Endothelial cell (in vitro differentiated cells): ENCODE measurements around the gene GPR173. TPM values are rescaled to one million over a fixed set of nuclear protein-coding genes. Genes with fewer than 3 reads are reported as not detected.

Experiments
- DNase-seq: peaks from one replicate; pipeline ENCODE4 v3.0.0; 2021; ENCODE audit warnings: low spot score
- H3K27ac Mint-ChIP-seq: one replicate; pipeline ENCODE4 v1.8.0; 2021; ENCODE audit warnings: mixed read lengths, inconsistent platforms; ENCODE audit not compliant: unreplicated experiment
- H3K27me3 Mint-ChIP-seq: one replicate; pipeline ENCODE4 v1.8.0; 2021; ENCODE audit warnings: mild to moderate bottlenecking, moderate library complexity, mixed read lengths, inconsistent platforms; ENCODE audit not compliant: unreplicated experiment
- H3K36me3 Mint-ChIP-seq: one replicate; pipeline ENCODE4 v1.8.0; 2021; ENCODE audit warnings: mild to moderate bottlenecking, low read depth, mixed read lengths, inconsistent platforms; ENCODE audit not compliant: unreplicated experiment
- H3K4me1 Mint-ChIP-seq: one replicate; pipeline ENCODE4 v1.8.0; 2021; ENCODE audit warnings: mild to moderate bottlenecking, mixed read lengths, inconsistent platforms; ENCODE audit not compliant: unreplicated experiment
- H3K4me3 Mint-ChIP-seq: one replicate; pipeline ENCODE4 v1.8.0; 2021; ENCODE audit warnings: mild to moderate bottlenecking, mixed read lengths, inconsistent platforms; ENCODE audit not compliant: unreplicated experiment
- H3K9me3 Mint-ChIP-seq: one replicate; pipeline ENCODE4 v1.8.0; 2021; ENCODE audit warnings: mixed read lengths, inconsistent platforms; ENCODE audit not compliant: unreplicated experiment
- total RNA-seq: library from RNA; stranded (reverse); fragmentation: NEBNext Ultra II Directional; extraction: Animal tissue kit (Norgen Biotek cat#: 25700); gene quantifications from one replicate; pipeline ENCODE4 v1.2.1, GENCODE V29; 2021; ENCODE audit not compliant: unreplicated experiment
- TF ChIP-seq, protein P1 (sequence below): fragments of 200-600 bp; sonication (generic); IDR thresholded peaks from one replicate; pipeline ENCODE4 v1.5.0; 2021; ENCODE audit warnings: antibody characterized with exemption; ENCODE audit not compliant: unreplicated experiment

Gene GPR173
- total RNA-seq, 1 donor from 2014 or later: 9.4 TPM

DNA sequence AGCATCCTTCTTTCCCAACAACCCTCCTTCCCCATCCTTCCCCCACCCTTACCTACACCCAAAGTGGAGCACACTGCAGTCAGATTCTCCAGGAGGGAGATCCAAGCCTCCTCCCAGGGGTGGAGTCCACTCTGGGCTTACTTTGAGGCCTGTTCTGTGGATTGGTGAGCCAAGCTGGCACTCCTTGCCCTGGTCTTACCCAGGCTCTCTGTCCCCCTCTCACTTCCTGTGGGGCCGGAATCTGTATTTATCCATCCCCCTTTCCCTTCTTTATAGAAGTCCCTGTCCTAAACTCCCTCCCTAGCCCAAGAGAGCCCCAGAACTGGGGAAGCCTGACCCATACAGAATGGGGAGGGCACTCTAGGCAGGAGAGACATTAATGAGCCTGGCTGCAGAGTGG, 30.4 kb downstream of the GPR173 start:
- Mint-ChIP-seq H3K27me3 (peaks cover 15% of the 10 kb centered on the region), H3K4me3 (no peak overlapping the region), H3K36me3 (no peaks in the 10 kb centered on the region), H3K4me1 (peaks cover 9% of the 10 kb centered on the region), H3K27ac (no peak overlapping the region), H3K9me3 (no peaks in the 10 kb centered on the region)
- TF ChIP-seq, protein P1, sequence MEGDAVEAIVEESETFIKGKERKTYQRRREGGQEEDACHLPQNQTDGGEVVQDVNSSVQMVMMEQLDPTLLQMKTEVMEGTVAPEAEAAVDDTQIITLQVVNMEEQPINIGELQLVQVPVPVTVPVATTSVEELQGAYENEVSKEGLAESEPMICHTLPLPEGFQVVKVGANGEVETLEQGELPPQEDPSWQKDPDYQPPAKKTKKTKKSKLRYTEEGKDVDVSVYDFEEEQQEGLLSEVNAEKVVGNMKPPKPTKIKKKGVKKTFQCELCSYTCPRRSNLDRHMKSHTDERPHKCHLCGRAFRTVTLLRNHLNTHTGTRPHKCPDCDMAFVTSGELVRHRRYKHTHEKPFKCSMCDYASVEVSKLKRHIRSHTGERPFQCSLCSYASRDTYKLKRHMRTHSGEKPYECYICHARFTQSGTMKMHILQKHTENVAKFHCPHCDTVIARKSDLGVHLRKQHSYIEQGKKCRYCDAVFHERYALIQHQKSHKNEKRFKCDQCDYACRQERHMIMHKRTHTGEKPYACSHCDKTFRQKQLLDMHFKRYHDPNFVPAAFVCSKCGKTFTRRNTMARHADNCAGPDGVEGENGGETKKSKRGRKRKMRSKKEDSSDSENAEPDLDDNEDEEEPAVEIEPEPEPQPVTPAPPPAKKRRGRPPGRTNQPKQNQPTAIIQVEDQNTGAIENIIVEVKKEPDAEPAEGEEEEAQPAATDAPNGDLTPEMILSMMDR: no peak
- no peak for DNase-seq

- Mint-ChIP-seq H3K27me3 (peaks cover 10% of the 10 kb centered on the region), H3K36me3 (peaks cover 11% of the 10 kb centered on the region), H3K9me3 (no peaks in the 10 kb centered on the region), H3K4me1 (peaks cover 13% of the 10 kb centered on the region), H3K27ac (peak overlapping the region; percentile 80), H3K4me3 (peak overlapping the region; percentile 83)
- no peak for DNase-seq
- TF ChIP-seq, protein P1: no peak
Measured at GRCh38 chrX:53080628-53081580, 32.3 kb downstream of the GPR173 start.

DNA sequence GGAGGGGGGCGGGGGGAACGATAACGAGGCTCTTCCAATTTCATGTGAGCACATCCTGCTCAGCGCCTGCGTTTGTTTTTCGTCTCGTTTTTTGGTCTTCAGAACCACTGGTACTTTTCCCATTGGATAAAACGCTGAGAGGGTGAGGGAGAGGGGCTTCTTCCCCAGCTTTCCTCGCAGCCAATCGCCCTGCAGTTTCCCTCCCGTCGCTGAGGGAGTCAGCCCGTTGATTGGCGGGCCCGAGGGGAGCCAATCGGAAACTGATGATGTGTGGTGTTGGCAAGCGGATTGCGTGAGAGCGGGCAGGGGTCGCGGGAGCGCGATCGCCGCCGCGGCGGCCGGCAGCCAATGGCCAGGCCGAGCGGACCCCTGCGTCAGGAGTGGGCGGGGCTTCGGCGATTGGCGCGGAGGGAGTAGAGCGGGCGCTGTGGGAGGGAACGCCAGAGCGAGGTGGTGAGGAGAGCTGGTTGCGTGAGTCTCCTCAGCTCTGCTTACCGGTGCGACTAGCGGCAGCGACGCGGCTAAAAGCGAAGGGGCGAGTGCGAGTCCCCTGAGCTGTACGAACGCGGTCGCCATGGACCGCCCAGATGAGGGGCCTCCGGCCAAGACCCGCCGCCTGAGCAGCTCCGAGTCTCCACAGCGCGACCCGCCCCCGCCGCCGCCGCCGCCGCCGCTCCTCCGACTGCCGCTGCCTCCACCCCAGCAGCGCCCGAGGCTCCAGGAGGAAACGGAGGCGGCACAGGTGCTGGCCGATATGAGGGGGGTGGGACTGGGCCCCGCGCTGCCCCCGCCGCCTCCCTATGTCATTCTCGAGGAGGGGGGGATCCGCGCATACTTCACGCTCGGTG, 33.6 kb downstream of the GPR173 start, which contains the start of gene TSPYL2:
TSPYL2 (plus strand) TSS at position 443 of the 848 bp plus-strand sequence; CDS start at position 575, 132 bp downstream.
- Mint-ChIP-seq H3K27me3 (peaks cover 7% of the 10 kb centered on the region), H3K36me3 (peaks cover 17% of the 10 kb centered on the region), H3K27ac (peak within 1 kb of the TSS; percentile 81), H3K4me3 (peak within 1 kb of the TSS; percentile 91), H3K4me1 (peaks cover 16% of the 10 kb centered on the region), H3K9me3 (no peaks in the 10 kb centered on the region)
- TF ChIP-seq, protein P1: no peak
- peak; percentile 90 for DNase-seq

GRCh38 chrX:53082773-53083616, 34.4 kb downstream of the GPR173 start:
- TF ChIP-seq, protein P1: no peak
- DNase-seq: no peak
- H3K4me3 Mint-ChIP-seq: peak overlapping the region; percentile 91
- peak overlapping the region; percentile 77 for H3K27ac Mint-ChIP-seq
- no peaks in the 10 kb centered on the region for H3K9me3 Mint-ChIP-seq
- peaks cover 6% of the 10 kb centered on the region for H3K27me3 Mint-ChIP-seq
- peaks cover 17% of the 10 kb centered on the region for H3K36me3 Mint-ChIP-seq
- H3K4me1 Mint-ChIP-seq: peaks cover 24% of the 10 kb centered on the region
